Hematopoietic multipotent progenitor cell treated with erythropoietin and hydrocortisone succinate and interleukin-3 and kit ligand, for 15 days (in vitro differentiated cells): ENCODE measurements around the gene RCSD1.

Source experiments
- DNase-seq: peaks from one replicate; pipeline ENCODE4 v3.0.0-alpha.2; 2015; ENCODE audit warnings: low spot score

RCSD1 gene

DNA sequence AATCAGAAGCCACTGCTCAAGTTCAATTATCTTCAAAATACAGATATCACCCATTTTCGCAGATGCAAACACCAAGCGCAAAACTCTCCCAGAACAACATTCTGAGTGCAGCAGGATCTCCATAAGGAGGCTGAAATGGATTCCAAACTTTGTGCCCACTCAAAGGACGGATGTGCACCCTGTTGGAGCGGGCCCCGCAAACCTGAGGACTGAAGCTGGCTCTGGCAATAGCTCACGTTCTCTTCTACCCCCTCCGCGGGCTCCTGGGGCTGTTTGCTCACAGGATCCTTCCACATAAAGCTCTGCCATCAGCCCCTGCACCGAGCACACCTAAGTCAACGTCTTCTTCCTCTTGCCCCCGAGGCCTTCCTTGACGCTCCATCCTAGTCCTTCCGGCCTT is 11.7 kb upstream of the RCSD1 start:
- DNase-seq, result no peak

GRCh38 chr1:167618789-167619188 is 11.2 kb upstream of the RCSD1 start:
- no peak for DNase-seq

DNA sequence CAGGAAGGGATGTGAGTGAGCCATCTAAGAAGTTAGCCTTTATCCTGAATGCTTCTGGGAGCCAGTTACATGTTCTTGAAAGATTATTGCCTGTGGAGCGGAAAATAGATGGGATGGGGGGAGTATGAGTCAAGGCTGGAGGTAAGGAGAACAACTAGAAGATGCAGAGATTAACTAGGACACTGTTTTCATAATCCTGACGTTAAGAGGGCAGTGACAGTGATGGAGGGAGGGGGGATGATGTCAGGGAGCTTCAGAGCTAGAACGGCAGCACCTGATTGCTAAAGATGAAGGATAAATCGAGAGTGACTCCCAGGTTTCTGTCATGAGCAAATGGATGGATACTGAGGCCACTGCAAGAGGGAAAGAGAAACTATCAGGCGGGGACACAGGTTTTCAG is 10.0 kb upstream of the RCSD1 start:
- DNase-seq, result no peak

DNA sequence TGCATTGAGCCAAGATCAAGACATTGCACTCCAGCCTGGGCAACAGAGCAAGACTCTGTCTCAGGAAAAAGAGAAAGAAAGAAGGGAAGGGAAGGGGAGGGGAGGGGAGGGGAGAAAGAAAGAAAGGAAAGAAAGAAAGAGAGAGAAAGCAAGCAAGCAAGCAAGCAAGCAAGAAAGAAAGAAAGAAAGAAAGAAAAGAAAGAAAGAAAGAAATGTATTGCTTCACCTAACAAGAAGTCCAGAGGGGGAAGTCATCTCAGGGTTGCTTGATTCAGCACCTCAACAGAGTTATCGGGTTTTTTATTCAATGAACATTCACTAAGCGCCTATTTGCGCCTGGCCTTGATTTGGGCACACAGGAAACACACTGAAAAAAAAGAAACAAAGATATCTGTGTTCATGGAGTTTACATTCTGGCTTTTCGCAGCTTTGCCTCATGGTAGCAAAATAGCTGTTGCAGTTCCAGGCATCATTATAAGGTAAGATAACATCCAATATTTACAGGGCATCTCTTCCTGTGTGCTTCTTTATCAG is 8.2 kb upstream of the RCSD1 start:
- no peak for DNase-seq

DNA sequence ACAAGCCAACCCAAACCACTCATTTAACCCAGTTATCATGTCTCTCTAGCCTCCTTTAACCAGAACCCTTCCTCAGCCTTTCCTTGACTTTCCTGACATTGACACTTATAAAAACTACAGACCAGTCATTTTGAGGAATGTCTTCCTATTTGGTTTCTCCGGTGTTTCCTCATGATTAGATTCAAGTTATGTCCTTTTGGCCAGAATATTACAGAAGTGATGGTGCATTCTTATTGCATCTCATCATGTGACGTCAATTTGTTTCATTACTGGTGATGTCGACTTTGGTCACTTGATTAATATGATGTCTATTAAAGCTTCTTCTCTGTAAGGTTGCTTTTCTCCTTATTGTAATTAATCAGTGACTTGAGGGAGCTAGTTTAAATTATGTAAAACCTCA is 6.1 kb upstream of the RCSD1 start:
- no peak for DNase-seq

- no peak for DNase-seq
These were observed 4.8 kb upstream of the RCSD1 start for GRCh38 chr1:167625040-167625823.

DNA sequence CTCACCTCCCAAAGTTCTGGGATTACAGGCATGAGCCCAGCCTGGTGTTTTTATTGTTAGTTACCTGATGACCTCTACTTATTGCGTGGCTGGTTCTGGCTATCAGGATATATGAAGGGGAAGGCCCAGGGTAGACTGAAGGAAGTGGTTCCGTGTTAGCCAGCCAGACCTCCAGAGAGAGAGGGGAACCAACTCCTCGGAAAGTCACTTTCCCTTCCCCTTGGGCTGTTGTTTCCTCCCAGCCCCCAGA is 2.5 kb upstream of the RCSD1 start:
- DNase-seq, result no peak

DNA sequence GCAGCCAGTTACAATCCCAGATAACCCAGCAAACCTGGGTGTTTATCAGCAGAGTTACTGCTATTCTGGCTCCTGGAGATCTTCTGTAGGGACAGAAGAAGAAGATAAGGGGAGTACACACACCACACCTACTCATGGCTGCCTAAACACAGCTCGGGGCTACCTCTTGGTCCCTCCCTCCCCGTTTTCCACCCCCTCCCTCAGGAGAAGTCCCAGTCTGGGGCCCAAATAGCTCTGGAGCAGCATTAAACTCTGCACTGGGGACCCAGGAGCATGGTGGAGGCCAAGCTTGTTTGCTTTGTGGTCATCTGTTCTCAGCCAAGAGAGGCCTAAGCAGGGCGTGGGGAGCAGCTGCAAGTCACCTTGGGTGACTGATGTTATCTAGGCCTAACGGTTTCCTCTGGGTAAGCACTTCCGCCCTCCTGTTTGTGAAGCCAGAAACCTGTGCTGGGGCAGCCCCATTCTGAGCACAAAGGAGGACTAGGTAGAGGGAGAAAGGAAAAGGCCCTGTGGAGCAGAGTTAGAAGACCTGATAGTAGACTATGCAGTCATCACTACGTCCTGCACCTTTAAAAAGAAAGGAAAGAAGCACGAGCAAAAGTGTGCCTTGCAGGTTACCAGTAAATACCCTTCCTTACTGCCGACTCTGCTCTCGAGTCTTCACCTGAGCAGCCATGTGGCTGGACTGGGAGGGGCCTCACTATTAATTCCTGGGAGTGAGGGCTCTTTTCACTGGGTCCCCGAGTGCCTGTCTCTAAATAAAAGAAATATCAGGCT is 2.0 kb upstream of the RCSD1 start:
- DNase-seq, result peak; percentile 19

- no peak for DNase-seq
These were observed 1.1 kb upstream of the RCSD1 start for GRCh38 chr1:167628741-167629515.

- no peak for DNase-seq
These were observed 745 bp downstream of the RCSD1 start for GRCh38 chr1:167630568-167631385.

DNA sequence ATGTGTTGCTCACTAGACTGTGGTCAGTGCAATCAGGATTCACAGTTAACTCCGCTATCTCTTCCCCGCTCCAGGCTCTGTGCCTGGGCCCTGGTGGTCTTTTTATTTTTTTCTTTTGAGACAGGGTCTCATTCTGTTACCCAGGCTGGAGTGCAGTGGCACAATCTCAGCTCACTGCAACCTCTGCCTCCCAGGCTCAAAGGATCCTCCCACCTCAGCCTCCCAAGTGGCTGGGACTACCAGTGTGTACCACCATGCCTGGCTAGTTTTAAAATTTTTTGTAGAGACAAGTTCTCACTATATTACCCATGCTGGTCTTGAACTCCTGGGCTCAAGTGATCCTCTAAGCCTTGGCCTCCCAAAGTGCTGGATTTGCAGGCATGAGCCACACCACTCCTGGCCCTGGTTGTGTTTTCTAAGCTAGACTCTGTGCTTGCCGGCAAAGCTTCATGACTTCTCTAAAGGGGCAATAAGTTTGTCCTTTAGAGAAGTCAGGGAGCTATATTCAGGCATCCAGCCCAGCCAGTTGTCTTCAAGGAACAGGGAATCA is 1.4 kb downstream of the RCSD1 start:
- DNase-seq, result no peak

DNA sequence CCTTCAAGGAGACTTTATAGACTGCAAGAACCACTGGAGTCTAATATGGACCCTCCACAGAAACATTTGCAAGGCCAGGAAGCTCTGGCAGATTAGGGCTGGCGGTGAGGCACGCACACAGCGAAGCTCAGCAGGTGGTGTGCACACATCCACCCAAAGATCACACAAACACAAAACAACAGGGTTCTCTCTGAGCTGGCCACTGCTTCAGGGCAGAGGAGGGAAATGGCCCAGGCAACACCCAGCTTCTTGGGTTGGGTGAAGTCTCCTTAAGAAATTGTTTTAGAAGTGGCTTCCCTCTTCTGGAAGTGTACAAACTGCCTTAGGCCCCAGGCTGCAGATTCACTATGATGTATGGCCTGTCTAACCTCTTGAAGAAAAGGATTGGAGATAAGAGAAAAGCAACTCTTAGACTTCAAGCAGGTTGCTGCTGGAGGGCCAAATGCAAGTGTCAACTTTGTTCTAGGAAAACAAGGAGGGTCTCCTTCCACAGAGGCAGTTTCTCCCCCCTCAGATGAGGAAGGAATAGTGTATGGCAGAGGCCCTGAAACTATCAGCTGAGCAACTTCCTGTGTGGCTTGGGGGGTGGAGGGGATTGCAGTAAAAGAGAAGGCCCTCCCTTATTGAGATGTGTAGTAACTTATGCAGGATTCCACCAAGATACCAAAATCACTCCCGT is 2.0 kb downstream of the RCSD1 start:
- no peak for DNase-seq

GRCh38 chr1:167633258-167633944 is 3.4 kb downstream of the RCSD1 start:
- no peak for DNase-seq

DNA sequence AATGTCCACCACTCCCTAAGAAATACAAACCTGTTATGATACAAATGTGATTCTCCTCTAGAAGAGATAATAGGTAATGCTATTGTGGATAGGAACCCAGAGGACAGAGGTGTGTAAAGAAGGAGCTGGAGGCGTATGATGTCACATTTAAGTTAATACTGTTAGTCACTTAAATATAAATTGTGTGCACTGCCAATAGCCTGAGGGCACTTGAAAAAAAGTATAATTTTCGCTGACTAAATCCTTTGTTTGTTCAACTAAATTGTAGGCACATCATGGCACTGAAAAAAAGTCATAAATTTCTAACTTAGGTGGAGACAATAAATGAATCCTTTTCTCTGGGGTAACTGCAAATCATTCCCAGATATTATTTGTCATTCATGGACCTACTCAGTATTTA is 4.4 kb downstream of the RCSD1 start:
- no peak for DNase-seq

DNA sequence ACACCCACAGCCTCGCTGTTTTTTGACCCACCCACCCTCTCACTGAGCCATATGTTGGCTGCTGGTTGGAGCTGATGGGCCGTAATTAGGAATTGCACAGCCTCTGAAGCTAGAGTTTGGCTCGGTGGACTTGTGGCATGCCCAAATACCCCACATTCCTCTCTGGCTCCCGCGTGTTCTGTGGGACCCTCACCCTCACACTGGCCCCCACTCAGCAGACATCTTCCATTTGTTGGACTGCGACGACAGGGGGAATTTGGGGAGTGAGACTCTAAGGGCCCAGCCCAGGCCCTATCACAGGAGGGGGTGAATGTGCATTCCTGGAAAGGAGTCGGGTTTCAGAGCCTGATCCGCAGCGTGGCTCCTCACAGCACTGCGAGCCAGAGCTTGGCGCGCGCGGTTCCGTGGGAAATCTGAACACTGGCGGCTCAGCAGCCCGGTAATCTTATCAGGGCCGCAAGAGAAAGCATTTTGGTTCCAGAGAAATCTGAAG is 5.2 kb downstream of the RCSD1 start:
- DNase-seq, result no peak

DNA sequence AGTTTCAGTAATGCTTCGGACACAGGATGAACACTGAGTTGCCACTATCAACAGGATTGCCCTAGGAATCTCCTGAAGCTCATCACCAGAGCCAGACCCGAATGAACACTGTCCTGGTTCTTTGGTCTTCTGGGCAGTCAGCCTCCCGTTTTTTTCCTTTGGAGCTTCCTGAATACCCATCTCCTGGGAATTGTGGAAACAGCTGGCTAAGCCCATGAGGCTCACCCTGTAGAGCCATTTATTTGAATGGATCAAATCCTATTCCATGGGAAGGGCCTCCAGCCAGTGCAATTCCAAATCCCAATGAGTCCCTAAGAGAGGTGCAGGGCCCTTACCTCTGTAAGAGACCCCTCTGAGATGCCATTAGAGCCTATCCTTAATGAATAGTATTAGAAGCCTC is 5.9 kb downstream of the RCSD1 start:
- no peak for DNase-seq

DNA sequence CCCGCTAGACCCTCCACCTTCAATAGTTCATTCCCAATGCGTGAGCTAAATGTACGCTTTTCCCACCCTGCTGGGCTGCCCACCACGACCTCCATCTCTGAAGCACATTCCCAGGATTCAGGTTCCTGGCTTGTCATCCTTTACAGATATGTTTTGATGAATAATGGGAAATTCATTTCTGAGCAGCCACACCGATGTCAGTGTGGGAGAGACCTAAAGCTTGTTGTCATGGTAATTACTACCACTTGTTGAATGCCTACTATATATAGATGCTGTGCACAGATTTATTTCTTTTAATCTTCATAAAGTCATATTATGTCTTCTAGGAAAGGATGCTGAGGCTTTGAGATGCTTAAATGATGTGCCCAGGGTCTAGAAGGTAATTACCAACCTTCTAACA is 8.0 kb downstream of the RCSD1 start:
- no peak for DNase-seq

GRCh38 chr1:167640051-167640450 is 10.0 kb downstream of the RCSD1 start:
- DNase-seq, result no peak

GRCh38 chr1:167641786-167642500 is 11.9 kb downstream of the RCSD1 start:
- no peak for DNase-seq

GRCh38 chr1:167642501-167642826 is 12.4 kb downstream of the RCSD1 start:
- no peak for DNase-seq
